RWPE2 (cell line): ENCODE data around the gene CACFD1.

ENCODE experiments used
- ATAC-seq: fragments of 200-7000 bp; cut with Tn5 transposase; 3 replicates; pipeline ENCODE4 v1.9.1; 2021; ENCODE audit warnings: low read depth
- DNase-seq: peaks from one replicate; pipeline ENCODE4 v3.0.0-alpha.2; 2020; ENCODE audit warnings: low spot score
- H3K27ac ChIP-seq: fragments of 450-650 bp; 2 replicates; pipeline ENCODE4 v1.5.1; 2017; ENCODE audit warnings: mild to moderate bottlenecking; ENCODE audit not compliant: poor library complexity, severe bottlenecking
- H3K27me3 ChIP-seq: fragments of 250-450 bp; sonication (Bioruptor Pico); 2 replicates; pipeline ENCODE4 v1.5.1; 2021; ENCODE audit warnings: mild to moderate bottlenecking, moderate library complexity; ENCODE audit not compliant: insufficient read depth, poor library complexity, severe bottlenecking
- H3K36me3 ChIP-seq: fragments of 250-450 bp; sonication (Bioruptor Pico); 2 replicates; pipeline ENCODE4 v1.5.1; 2020; ENCODE audit warnings: low read depth, mild to moderate bottlenecking, moderate library complexity
- H3K4me1 ChIP-seq: fragments of 250-450 bp; sonication (Bioruptor Pico); 2 replicates; pipeline ENCODE4 v1.5.1; 2021; ENCODE audit warnings: mild to moderate bottlenecking, moderate library complexity; ENCODE audit not compliant: insufficient read depth, poor library complexity, severe bottlenecking
- H3K4me3 ChIP-seq: fragments of 250-450 bp; sonication (Bioruptor Pico); 2 replicates; pipeline ENCODE4 v1.5.1; 2021; ENCODE audit warnings: mild to moderate bottlenecking, moderate library complexity; ENCODE audit not compliant: severe bottlenecking
- H3K9me3 ChIP-seq: fragments of 250-450 bp; sonication (Bioruptor Pico); 2 replicates; pipeline ENCODE4 v1.5.1; 2021; ENCODE audit warnings: mild to moderate bottlenecking, moderate library complexity; ENCODE audit not compliant: severe bottlenecking
- CTCF ChIP-seq: fragments of 450-650 bp; IDR thresholded peaks from one replicate; pipeline ENCODE4 v1.5.1; 2017; ENCODE audit warnings: mild to moderate bottlenecking, moderate library complexity; ENCODE audit not compliant: poor library complexity, severe bottlenecking

The CACFD1 gene

GRCh38 chr9:133430244-133430643 lies 29.5 kb upstream of the CACFD1 start:
- no peaks in the 10 kb centered on the region for H3K9me3 ChIP-seq
- H3K27me3 ChIP-seq = no peaks in the 10 kb centered on the region
- no peak overlapping the region for H3K4me3 ChIP-seq
- no peak overlapping the region for H3K27ac ChIP-seq
- DNase-seq (no peak), ATAC-seq (no peak)
- no peak for TF ChIP-seq CTCF
- H3K4me1 ChIP-seq = no peaks in the 10 kb centered on the region
- no peaks in the 10 kb centered on the region for H3K36me3 ChIP-seq

DNA sequence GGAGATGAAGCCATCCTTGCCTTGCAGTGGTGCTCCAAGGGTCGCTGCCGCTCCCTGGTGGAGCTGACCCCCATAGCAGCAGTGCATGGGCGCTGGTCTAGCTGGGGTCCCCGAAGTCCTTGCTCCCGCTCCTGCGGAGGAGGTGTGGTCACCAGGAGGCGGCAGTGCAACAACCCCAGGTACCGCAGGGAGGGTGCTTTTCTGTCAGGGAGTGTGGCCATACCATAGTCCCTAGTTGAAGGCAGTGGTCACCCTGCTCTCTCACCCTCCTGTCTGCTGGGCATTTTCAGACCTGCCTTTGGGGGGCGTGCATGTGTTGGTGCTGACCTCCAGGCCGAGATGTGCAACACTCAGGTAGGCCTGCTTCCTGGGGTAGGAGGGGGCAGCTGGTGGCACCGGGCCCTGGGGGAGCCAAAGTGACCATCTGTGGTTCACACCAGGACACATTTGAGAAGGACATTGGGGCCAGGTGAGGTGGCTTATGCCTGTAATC lies 26.4 kb upstream of the CACFD1 start:
- H3K4me3 ChIP-seq = no peak overlapping the region
- TF ChIP-seq CTCF = no peak
- ATAC-seq = no peak
- no peaks in the 10 kb centered on the region for H3K36me3 ChIP-seq
- H3K4me1 ChIP-seq = no peaks in the 10 kb centered on the region
- H3K27me3 ChIP-seq = no peaks in the 10 kb centered on the region
- no peak for DNase-seq
- no peaks in the 10 kb centered on the region for H3K9me3 ChIP-seq
- H3K27ac ChIP-seq = no peak overlapping the region

DNA sequence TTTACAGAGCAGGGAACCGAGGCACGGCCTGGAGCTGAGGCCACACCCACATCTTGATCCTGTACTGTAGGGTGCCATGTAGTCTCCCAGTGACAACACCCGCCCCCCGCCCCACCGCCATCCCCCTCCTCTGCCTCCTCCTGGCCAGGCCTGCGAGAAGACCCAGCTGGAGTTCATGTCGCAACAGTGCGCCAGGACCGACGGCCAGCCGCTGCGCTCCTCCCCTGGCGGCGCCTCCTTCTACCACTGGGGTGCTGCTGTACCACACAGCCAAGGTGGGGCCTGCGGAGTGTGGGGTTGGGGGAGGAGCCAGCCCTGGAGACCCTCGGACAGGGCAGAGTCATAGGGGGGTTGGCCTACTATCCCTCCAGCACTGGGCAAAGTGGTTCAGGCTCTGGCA lies 23.1 kb upstream of the CACFD1 start:
- no peak for ATAC-seq
- no peaks in the 10 kb centered on the region for H3K27me3 ChIP-seq
- H3K4me1 ChIP-seq = no peaks in the 10 kb centered on the region
- H3K4me3 ChIP-seq = no peak overlapping the region
- no peaks in the 10 kb centered on the region for H3K9me3 ChIP-seq
- TF ChIP-seq CTCF = no peak
- no peak for DNase-seq
- no peak overlapping the region for H3K27ac ChIP-seq
- H3K36me3 ChIP-seq = no peaks in the 10 kb centered on the region

- Histone ChIP-seq H3K4me3 (no peak overlapping the region), H3K27me3 (no peaks in the 10 kb centered on the region), H3K27ac (no peak overlapping the region), H3K9me3 (no peaks in the 10 kb centered on the region), H3K36me3 (no peaks in the 10 kb centered on the region), H3K4me1 (no peaks in the 10 kb centered on the region)
- no peak for TF ChIP-seq CTCF
- ATAC-seq (no peak; the same call in 2 of the 3 replicates), DNase-seq (no peak)
Measured at GRCh38 chr9:133437753-133438531, 21.8 kb upstream of the CACFD1 start.

DNA sequence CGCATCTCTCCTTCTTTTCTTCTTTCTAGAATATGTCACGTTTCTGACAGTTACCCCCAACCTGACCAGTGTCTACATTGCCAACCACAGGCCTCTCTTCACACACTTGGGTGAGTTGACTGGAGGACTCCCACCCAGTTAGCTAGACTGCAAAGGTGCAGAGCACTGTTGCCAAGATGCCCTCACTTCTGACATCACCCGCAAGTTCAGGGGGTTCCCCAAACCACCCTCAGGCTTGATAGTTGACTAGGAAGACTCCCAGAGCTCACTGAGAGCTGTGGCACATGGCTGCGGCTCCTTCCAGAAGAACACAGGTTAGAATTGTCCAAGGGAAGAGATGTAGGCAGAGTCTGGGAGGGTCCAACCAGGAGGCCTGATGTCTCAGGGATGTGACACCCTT lies 20.4 kb upstream of the CACFD1 start:
- ATAC-seq (no peak), DNase-seq (no peak)
- no peak for TF ChIP-seq CTCF
- Histone ChIP-seq H3K27ac (no peak overlapping the region), H3K27me3 (no peaks in the 10 kb centered on the region), H3K4me3 (no peak overlapping the region), H3K4me1 (no peaks in the 10 kb centered on the region), H3K9me3 (no peaks in the 10 kb centered on the region), H3K36me3 (no peaks in the 10 kb centered on the region)
